ENCODE measurements around the gene MTPN.

The MTPN gene

GRCh38 chr7:135913404-135913803, 63.8 kb downstream of the MTPN start:
- Histone ChIP-seq H3K27me3 (ENCODE audit: insufficient read depth, insufficient read length) (no peaks in the 10 kb centered on the region), H3K9me3 (ENCODE audit: insufficient read depth, low read length) (no peaks in the 10 kb centered on the region), H3K9ac (ENCODE audit: insufficient read length, low read depth) (no peak overlapping the region), H3K4me3 (ENCODE audit: insufficient read length, low read depth) (no peak overlapping the region), H3K36me3 (ENCODE audit: insufficient read depth, insufficient read length, low read length) (no peaks in the 10 kb centered on the region), H3K4me1 (ENCODE audit: insufficient read depth, insufficient read length) (no peaks in the 10 kb centered on the region)
- no peak for DNase-seq (ENCODE audit: low read depth, low spot score)
- TF ChIP-seq ZNF274 (IDR thresholded peaks at IDR 0.05; ENCODE audit: low read depth, low read length) (no peak), YY1 (IDR thresholded peaks at IDR 0.05; ENCODE audit: insufficient read depth, insufficient read length) (no peak)

- no peak for DNase-seq (ENCODE audit: low read depth, low spot score)
- no peaks in the 10 kb centered on the region for H3K4me1 ChIP-seq (ENCODE audit: insufficient read depth, insufficient read length)
- no peaks in the 10 kb centered on the region for H3K9me3 ChIP-seq (ENCODE audit: insufficient read depth, low read length)
- TF ChIP-seq ZNF274 (IDR thresholded peaks at IDR 0.05; ENCODE audit: low read depth, low read length) = no peak
- no peak for TF ChIP-seq SUZ12 (IDR thresholded peaks at IDR 0.05; ENCODE audit: extremely low read depth, insufficient read depth, insufficient read length)
- TF ChIP-seq YY1 (IDR thresholded peaks at IDR 0.05; ENCODE audit: insufficient read depth, insufficient read length) = no peak
- no peak overlapping the region for H3K4me3 ChIP-seq (ENCODE audit: insufficient read length, low read depth)
- no peaks in the 10 kb centered on the region for H3K36me3 ChIP-seq (ENCODE audit: insufficient read depth, insufficient read length, low read length)
- H3K9ac ChIP-seq (ENCODE audit: insufficient read length, low read depth) = no peak overlapping the region
- no peaks in the 10 kb centered on the region for H3K27me3 ChIP-seq (ENCODE audit: insufficient read depth, insufficient read length)
Observed at GRCh38 chr7:135911099-135911498, 66.1 kb downstream of the MTPN start.

DNA sequence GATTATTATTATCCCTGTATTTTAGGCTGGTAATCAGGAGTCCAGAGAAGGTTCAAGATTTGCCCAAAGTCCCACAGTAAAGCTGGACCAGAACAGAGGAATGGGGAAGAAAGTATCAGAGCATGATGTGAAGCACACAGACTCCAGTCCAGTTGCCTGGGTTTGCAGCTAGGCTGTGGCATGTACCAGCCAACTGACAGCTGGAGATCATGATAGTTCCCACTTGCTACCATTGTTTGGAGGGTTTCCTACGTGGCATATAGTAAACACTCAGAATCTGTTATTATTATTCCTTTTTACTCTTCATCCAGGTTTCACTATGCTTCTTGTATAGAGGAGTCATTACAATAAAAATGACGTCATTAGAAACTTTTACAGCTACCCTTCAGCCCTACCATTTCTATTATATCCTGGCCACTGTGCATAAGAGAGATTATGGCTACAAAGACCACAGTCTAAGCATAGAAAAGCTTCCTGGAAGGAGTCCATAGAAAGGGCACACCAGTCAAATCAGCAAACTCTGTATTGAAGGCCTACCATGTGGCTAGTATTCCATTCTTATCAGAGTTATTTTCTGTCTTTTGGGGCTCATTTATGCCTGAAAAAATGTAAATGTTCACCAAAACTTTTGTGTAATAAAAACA, 66.6 kb downstream of the MTPN start:
- TF ChIP-seq ZNF274 (IDR thresholded peaks at IDR 0.05; ENCODE audit: low read depth, low read length) (no peak), YY1 (IDR thresholded peaks at IDR 0.05; ENCODE audit: insufficient read depth, insufficient read length) (no peak)
- DNase-seq (ENCODE audit: low read depth, low spot score) = no peak
- Histone ChIP-seq H3K4me3 (ENCODE audit: insufficient read length, low read depth) (no peak overlapping the region), H3K27me3 (ENCODE audit: insufficient read depth, insufficient read length) (no peaks in the 10 kb centered on the region), H3K36me3 (ENCODE audit: insufficient read depth, insufficient read length, low read length) (no peaks in the 10 kb centered on the region), H3K9me3 (ENCODE audit: insufficient read depth, low read length) (no peaks in the 10 kb centered on the region), H3K4me1 (ENCODE audit: insufficient read depth, insufficient read length) (no peaks in the 10 kb centered on the region), H3K9ac (ENCODE audit: insufficient read length, low read depth) (no peak overlapping the region)

GRCh38 chr7:135905858-135906257, 71.3 kb downstream of the MTPN start:
- Histone ChIP-seq H3K9ac (ENCODE audit: insufficient read length, low read depth) (no peak overlapping the region), H3K27me3 (ENCODE audit: insufficient read depth, insufficient read length) (no peaks in the 10 kb centered on the region), H3K9me3 (ENCODE audit: insufficient read depth, low read length) (no peaks in the 10 kb centered on the region), H3K36me3 (ENCODE audit: insufficient read depth, insufficient read length, low read length) (no peaks in the 10 kb centered on the region), H3K4me3 (ENCODE audit: insufficient read length, low read depth) (no peak overlapping the region), H3K4me1 (ENCODE audit: insufficient read depth, insufficient read length) (no peaks in the 10 kb centered on the region)
- TF ChIP-seq YY1 (IDR thresholded peaks at IDR 0.05; ENCODE audit: insufficient read depth, insufficient read length) (no peak), ZNF274 (IDR thresholded peaks at IDR 0.05; ENCODE audit: low read depth, low read length) (no peak), SUZ12 (IDR thresholded peaks at IDR 0.05; ENCODE audit: extremely low read depth, insufficient read depth, insufficient read length) (no peak)
- DNase-seq (ENCODE audit: low read depth, low spot score) = no peak

- no peaks in the 10 kb centered on the region for H3K36me3 ChIP-seq (ENCODE audit: insufficient read depth, insufficient read length, low read length)
- TF ChIP-seq SUZ12 (IDR thresholded peaks at IDR 0.05; ENCODE audit: extremely low read depth, insufficient read depth, insufficient read length) (no peak), YY1 (IDR thresholded peaks at IDR 0.05; ENCODE audit: insufficient read depth, insufficient read length) (no peak), ZNF274 (IDR thresholded peaks at IDR 0.05; ENCODE audit: low read depth, low read length) (no peak)
- no peak for DNase-seq (ENCODE audit: low read depth, low spot score)
- H3K9me3 ChIP-seq (ENCODE audit: insufficient read depth, low read length) = no peaks in the 10 kb centered on the region
- H3K4me3 ChIP-seq (ENCODE audit: insufficient read length, low read depth) = no peak overlapping the region
- no peak overlapping the region for H3K9ac ChIP-seq (ENCODE audit: insufficient read length, low read depth)
- H3K4me1 ChIP-seq (ENCODE audit: insufficient read depth, insufficient read length) = no peaks in the 10 kb centered on the region
- no peaks in the 10 kb centered on the region for H3K27me3 ChIP-seq (ENCODE audit: insufficient read depth, insufficient read length)
Observed at GRCh38 chr7:135905355-135905754, 71.8 kb downstream of the MTPN start.

DNA sequence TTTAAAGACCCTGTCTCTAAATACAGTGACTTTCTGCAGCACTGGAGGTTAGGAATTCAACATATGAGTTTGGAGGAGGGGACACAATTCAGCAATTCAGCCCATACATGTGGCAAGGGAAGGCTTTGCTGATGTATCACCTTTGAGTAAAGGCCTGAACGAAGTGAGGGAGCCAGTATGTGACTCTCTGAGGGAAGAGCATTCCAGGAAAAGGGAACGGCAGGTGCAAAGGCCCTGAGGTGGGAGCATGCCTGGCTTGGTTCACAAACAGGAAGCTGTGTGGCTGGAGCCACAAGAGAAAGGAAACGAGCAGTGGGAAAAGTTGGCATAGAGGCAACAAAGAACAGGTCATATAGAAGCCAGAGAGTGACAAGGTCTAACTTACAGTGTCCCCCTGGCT, 72.9 kb downstream of the MTPN start:
- Histone ChIP-seq H3K27me3 (ENCODE audit: insufficient read depth, insufficient read length) (no peaks in the 10 kb centered on the region), H3K4me1 (ENCODE audit: insufficient read depth, insufficient read length) (no peaks in the 10 kb centered on the region), H3K4me3 (ENCODE audit: insufficient read length, low read depth) (no peak overlapping the region), H3K9ac (ENCODE audit: insufficient read length, low read depth) (no peak overlapping the region), H3K36me3 (ENCODE audit: insufficient read depth, insufficient read length, low read length) (no peaks in the 10 kb centered on the region), H3K9me3 (ENCODE audit: insufficient read depth, low read length) (no peaks in the 10 kb centered on the region)
- TF ChIP-seq SUZ12 (IDR thresholded peaks at IDR 0.05; ENCODE audit: extremely low read depth, insufficient read depth, insufficient read length) = no peak
- TF ChIP-seq YY1 (IDR thresholded peaks at IDR 0.05; ENCODE audit: insufficient read depth, insufficient read length) = no peak
- TF ChIP-seq ZNF274 (IDR thresholded peaks at IDR 0.05; ENCODE audit: low read depth, low read length) = no peak
- no peak for DNase-seq (ENCODE audit: low read depth, low spot score)

GRCh38 chr7:135901585-135902540, 75.3 kb downstream of the MTPN start:
- DNase-seq (ENCODE audit: low read depth, low spot score) = no peak
- H3K9ac ChIP-seq (ENCODE audit: insufficient read length, low read depth) = no peak overlapping the region
- H3K36me3 ChIP-seq (ENCODE audit: insufficient read depth, insufficient read length, low read length) = no peaks in the 10 kb centered on the region
- no peak overlapping the region for H3K4me3 ChIP-seq (ENCODE audit: insufficient read length, low read depth)
- H3K4me1 ChIP-seq (ENCODE audit: insufficient read depth, insufficient read length) = no peaks in the 10 kb centered on the region
- no peak for TF ChIP-seq ZNF274 (IDR thresholded peaks at IDR 0.05; ENCODE audit: low read depth, low read length)
- no peak for TF ChIP-seq SUZ12 (IDR thresholded peaks at IDR 0.05; ENCODE audit: extremely low read depth, insufficient read depth, insufficient read length)
- TF ChIP-seq YY1 (IDR thresholded peaks at IDR 0.05; ENCODE audit: insufficient read depth, insufficient read length) = no peak
- H3K27me3 ChIP-seq (ENCODE audit: insufficient read depth, insufficient read length) = no peaks in the 10 kb centered on the region
- H3K9me3 ChIP-seq (ENCODE audit: insufficient read depth, low read length) = no peaks in the 10 kb centered on the region
